ENCODE data around the gene TNNI3K. TPM values are rescaled to one million over a fixed set of nuclear protein-coding genes. Genes with fewer than 3 reads are reported as not detected.

Gene TNNI3K
- total RNA-seq, 1 experiment from 2014 or later: 0.49 TPM

GRCh38 chr1:74423471-74423870 is 188.3 kb downstream of the TNNI3K start:
- no peak overlapping the region for H2AFZ ChIP-seq (ENCODE audit: low read depth, low read length, poor library complexity, severe bottlenecking)
- CTCF ChIA-PET: no interaction called here
- no peaks in the 10 kb centered on the region for H3K4me1 ChIP-seq (ENCODE audit: control insufficient read depth in 1 of 2, insufficient read depth in 2 of 2, low read length in 2 of 2)
- DNase-seq (ENCODE audit: low read depth, low spot score) (no peak), ATAC-seq (no peak)
- intact Hi-C loops (cut with micrococcal nuclease): no loop called here
- no peaks in the 10 kb centered on the region for H3K36me3 ChIP-seq (ENCODE audit: control insufficient read depth in 1 of 2, insufficient read depth in 2 of 2, low read length in 2 of 2)
- RAD21 ChIA-PET (ENCODE audit: low non-redundant PET in 1 of 2, low total read pairs in 2 of 2, uncharacterized antibody in 2 of 2, unreplicated experiment in 2 of 2): no interaction called here
- H3K9ac ChIP-seq (ENCODE audit: low read length): no peak overlapping the region
- H4K20me1 ChIP-seq (ENCODE audit: insufficient read depth): no peaks in the 10 kb centered on the region
- BruUV-seq (replicated peaks): no TSS peak
- 0 out of 2 replicates have a peak, but pooled peaks cover 7% of the 10 kb centered on the region for H3K27me3 ChIP-seq (ENCODE audit: insufficient read depth, low read length)
- POLR2A ChIA-PET: no interaction called here
- no peaks in the 10 kb centered on the region for H3K9me2 ChIP-seq (ENCODE audit: insufficient read depth)
- H3K4me2 ChIP-seq (ENCODE audit: low read length): no peak overlapping the region
- no peak overlapping the region for H3K27ac ChIP-seq (ENCODE audit: low read depth, low read length)
- H3K9me3 ChIP-seq (ENCODE audit: control insufficient read depth in 1 of 2, insufficient read depth in 1 of 2, low read depth in 1 of 2, low read length in 2 of 2): no peaks in the 10 kb centered on the region
- H3K4me3 ChIP-seq (replicated peaks in 1 of 2; ENCODE audit: low read depth in 1 of 2, low read length in 2 of 2): no peak overlapping the region
- TF ChIP-seq ZNF274 (IDR thresholded peaks at IDR 0.05; ENCODE audit: low read depth, low read length) (no peak), POLR2A (IDR thresholded peaks at IDR 0.05; ENCODE audit: borderline replicate concordance, extremely low read depth, insufficient read depth, insufficient read length) (no peak), ZBTB33 (IDR thresholded peaks at IDR 0.05; ENCODE audit: extremely low read depth, insufficient replicate concordance, low read length) (no peak)
- H3K79me2 ChIP-seq (ENCODE audit: insufficient read depth, low read length): no peaks in the 10 kb centered on the region

GRCh38 chr1:74425676-74426075 is 190.5 kb downstream of the TNNI3K start:
- no peaks in the 10 kb centered on the region for H3K9me3 ChIP-seq (ENCODE audit: control insufficient read depth in 1 of 2, insufficient read depth in 1 of 2, low read depth in 1 of 2, low read length in 2 of 2)
- H3K27ac ChIP-seq (ENCODE audit: low read depth, low read length): no peak overlapping the region
- H2AFZ ChIP-seq (ENCODE audit: low read depth, low read length, poor library complexity, severe bottlenecking): no peak overlapping the region
- TF ChIP-seq ZFX (IDR thresholded peaks at IDR 0.05) (no peak), EGR1 (IDR thresholded peaks at IDR 0.05; ENCODE audit: low read depth) (no peak), ELF1 (IDR thresholded peaks at IDR 0.05; ENCODE audit: borderline replicate concordance, low read depth) (no peak), REST (IDR thresholded peaks at IDR 0.05; ENCODE audit: low read depth) (no peak), POLR2A (IDR thresholded peaks at IDR 0.05; ENCODE audit: borderline replicate concordance, extremely low read depth, insufficient read depth, insufficient read length) (no peak), MAX (IDR thresholded peaks at IDR 0.05) (no peak), SP1 (IDR thresholded peaks at IDR 0.05; ENCODE audit: low read depth) (no peak), SRF (IDR thresholded peaks at IDR 0.05; ENCODE audit: low read depth) (no peak), POLR2AphosphoS5 (IDR thresholded peaks at IDR 0.05; ENCODE audit: low read depth, low read length) (no peak), ZNF274 (IDR thresholded peaks at IDR 0.05; ENCODE audit: low read depth, low read length) (no peak), ATF3 (IDR thresholded peaks at IDR 0.05) (no peak), YY1 (IDR thresholded peaks at IDR 0.05; ENCODE audit: extremely low read depth, insufficient replicate concordance, low read depth, low read length) (no peak)
- ATAC-seq: no peak
- H3K36me3 ChIP-seq (ENCODE audit: control insufficient read depth in 1 of 2, insufficient read depth in 2 of 2, low read length in 2 of 2): no peaks in the 10 kb centered on the region
- intact Hi-C loops (cut with micrococcal nuclease): no loop called here
- RAD21 ChIA-PET (ENCODE audit: low non-redundant PET in 1 of 2, low total read pairs in 2 of 2, uncharacterized antibody in 2 of 2, unreplicated experiment in 2 of 2): no interaction called here
- H3K27me3 ChIP-seq (ENCODE audit: insufficient read depth, low read length): peaks cover 20% of the 10 kb centered on the region
- CTCF ChIA-PET: no interaction called here
- no peaks in the 10 kb centered on the region for H4K20me1 ChIP-seq (ENCODE audit: insufficient read depth)
- POLR2A ChIA-PET: no interaction called here
- H3K4me1 ChIP-seq (ENCODE audit: control insufficient read depth in 1 of 2, insufficient read depth in 2 of 2, low read length in 2 of 2): no peaks in the 10 kb centered on the region
- no peaks in the 10 kb centered on the region for H3K79me2 ChIP-seq (ENCODE audit: insufficient read depth, low read length)
- DNase-seq (ENCODE audit: low read depth, low spot score): no peak
- no TSS peak for BruUV-seq (replicated peaks)
- H3K4me3 ChIP-seq (replicated peaks in 1 of 2; ENCODE audit: low read depth in 1 of 2, low read length in 2 of 2): no peak overlapping the region
- H3K9me2 ChIP-seq (ENCODE audit: insufficient read depth): no peaks in the 10 kb centered on the region
- H3K4me2 ChIP-seq (ENCODE audit: low read length): no peak overlapping the region
- no peak overlapping the region for H3K9ac ChIP-seq (ENCODE audit: low read length)
